SK-N-SH (cell line): ENCODE measurements around the gene MAMLD1. TPM values are rescaled to one million over a fixed set of nuclear protein-coding genes. Genes with fewer than 3 reads are reported as not detected.

Experiments used
- CTCF ChIA-PET: fragments of 300-600, 350-600 bp; formaldehyde crosslinking; extraction: SDS; loops from one replicate; lab custom pipeline; 2021; lab: Yijun Ruan, JAX
- POLR2A ChIA-PET: fragments of 350-600 bp; sonication (Branson Sonifier 250); formaldehyde crosslinking; extraction: SDS; loops from one replicate; lab custom pipeline; 2020; ENCODE audit warnings: antibody characterized with exemption, inconsistent platforms; lab: Yijun Ruan, JAX
- DNase-seq: peaks from one replicate; pipeline ENCODE4 v3.0.0; 2012
- H2AFZ ChIP-seq: fragments of 200-600 bp; sonication (generic); 2 replicates; pipeline ENCODE4 v1.8.1; 2016; ENCODE audit warnings: antibody characterized with exemption, mild to moderate bottlenecking, low read depth
- H3F3A ChIP-seq: fragments of 200-600 bp; sonication (generic); replicated peaks from 2 replicates; pipeline ENCODE3; 2016; ENCODE audit warnings: antibody characterized with exemption, mild to moderate bottlenecking; ENCODE audit not compliant: insufficient read depth
- H3K27ac ChIP-seq, 2 experiments: fragments of 200-500 bp in 1 of 2; fragments of 200-600 bp in 1 of 2; sonication (Bioruptor generic) in 1 of 2; sonication (generic), shearing (Covaris generic) in 1 of 2; 2 replicates each; pipeline versions ENCODE4 v1.5.1 to v1.6.1; 2014 to 2016; ENCODE audit warnings: low read depth in 2 of 2, inconsistent platforms in 1 of 2, low read length in 1 of 2, mild to moderate bottlenecking in 1 of 2, mixed read lengths in 1 of 2
- H3K27me3 ChIP-seq: fragments of 200-600 bp; sonication (generic), shearing (Covaris generic); 2 replicates; pipeline ENCODE4 v1.6.1; 2016; ENCODE audit warnings: mixed run types; ENCODE audit not compliant: insufficient read depth
- H3K36me3 ChIP-seq, 2 experiments: fragments of 200-500 bp in 1 of 2; fragments of 200-600 bp in 1 of 2; sonication (Bioruptor generic) in 1 of 2; sonication (generic) in 1 of 2; replicated peaks in 1 of 2; 2 replicates each; pipeline versions ENCODE3 to v1.5.1; 2014 to 2016; ENCODE audit warnings: low read length in 1 of 2, mild to moderate bottlenecking in 1 of 2; ENCODE audit not compliant: insufficient read depth in 2 of 2, control insufficient read depth in 1 of 2
- H3K4me1 ChIP-seq, 2 experiments: fragments of 200-500 bp in 1 of 2; fragments of 200-600 bp in 1 of 2; sonication (Bioruptor generic) in 1 of 2; sonication (generic), shearing (Covaris generic) in 1 of 2; 2 replicates each; pipeline versions ENCODE4 v1.5.1 to v1.6.1; 2014 to 2016; ENCODE audit warnings: low read depth in 1 of 2, low read length in 1 of 2, mixed run types in 1 of 2; ENCODE audit not compliant: insufficient read depth in 2 of 2, control insufficient read depth in 1 of 2
- H3K4me2 ChIP-seq: fragments of 200-600 bp; sonication (generic), shearing (Covaris generic); 2 replicates; pipeline ENCODE4 v1.6.1; 2017; ENCODE audit warnings: mixed run types
- H3K4me3 ChIP-seq, 2 experiments: fragments of 200-500 bp in 1 of 2; fragments of 200-600 bp in 1 of 2; sonication (Bioruptor generic) in 1 of 2; sonication (generic), shearing (Covaris generic) in 1 of 2; 2 replicates each; pipeline versions ENCODE4 v1.5.1 to v1.8.1; 2014 to 2016; ENCODE audit warnings: low read depth in 2 of 2, inconsistent platforms in 1 of 2, low read length in 1 of 2, mild to moderate bottlenecking in 1 of 2, mixed read lengths in 1 of 2, moderate library complexity in 1 of 2
- H3K79me2 ChIP-seq: fragments of 200-600 bp; sonication (generic); 2 replicates; pipeline ENCODE4 v1.8.1; 2017; ENCODE audit warnings: mild to moderate bottlenecking; ENCODE audit not compliant: insufficient read depth
- H3K9ac ChIP-seq: fragments of 200-600 bp; sonication (generic); 2 replicates; pipeline ENCODE4 v1.6.1; 2017; ENCODE audit warnings: mixed run types
- H3K9me2 ChIP-seq: fragments of 200-600 bp; sonication (generic); 2 replicates; pipeline ENCODE4 v1.6.1; 2017; ENCODE audit warnings: mixed run types
- H3K9me3 ChIP-seq: fragments of 200-600 bp; sonication (generic); 2 replicates; pipeline ENCODE4 v1.6.1; 2017; ENCODE audit warnings: mixed run types, mild to moderate bottlenecking, moderate library complexity
- H4K20me1 ChIP-seq: fragments of 200-600 bp; sonication (generic); 2 replicates; pipeline ENCODE4 v1.6.1; 2017; ENCODE audit warnings: mild to moderate bottlenecking, mixed run types; ENCODE audit not compliant: insufficient read depth
- ELF1 ChIP-seq: IDR thresholded peaks from 2 replicates; pipeline ENCODE4 v1.4.0; 2012
- FOXJ3 ChIP-seq: sonication (generic); formaldehyde crosslinking; IDR thresholded peaks from 2 replicates; pipeline ENCODE4 v1.5.1; 2020; ENCODE audit warnings: mild to moderate bottlenecking, missing genetic modification reagents
- GABPA ChIP-seq: IDR thresholded peaks from 2 replicates; pipeline ENCODE4 v1.4.0; 2012; ENCODE audit warnings: low read depth, mild to moderate bottlenecking
- MXI1 ChIP-seq: IDR thresholded peaks from 2 replicates; pipeline ENCODE4 v1.6.1; 2012; ENCODE audit warnings: mild to moderate bottlenecking, low read depth, low read length, improper control_type of control experiment
- NFIC ChIP-seq: IDR thresholded peaks from 2 replicates; pipeline ENCODE4 v1.4.0; 2012; ENCODE audit warnings: borderline replicate concordance
- PBX3 ChIP-seq: IDR thresholded peaks from 2 replicates; pipeline ENCODE4; 2012
- REST ChIP-seq: IDR thresholded peaks from 2 replicates; pipeline ENCODE4 v1.6.1; 2012; ENCODE audit warnings: mild to moderate bottlenecking, low read depth, low read length, moderate library complexity
- RFX5 ChIP-seq: IDR thresholded peaks from 2 replicates; pipeline ENCODE4 v1.6.1; 2012; ENCODE audit warnings: mild to moderate bottlenecking, improper control_type of control experiment, low read length
- TAF1 ChIP-seq: IDR thresholded peaks from 2 replicates; pipeline ENCODE4 v1.6.1; 2012; ENCODE audit warnings: low read depth, mild to moderate bottlenecking, low read length, moderate library complexity, borderline replicate concordance
- TCF12 ChIP-seq: IDR thresholded peaks from 2 replicates; pipeline ENCODE4 v1.4.0; 2012
- TEAD4 ChIP-seq: IDR thresholded peaks from 2 replicates; pipeline ENCODE4 v1.4.0; 2012; ENCODE audit warnings: mild to moderate bottlenecking, borderline replicate concordance; ENCODE audit not compliant: insufficient read depth
- USF1 ChIP-seq: IDR thresholded peaks from 2 replicates; pipeline ENCODE4 v1.4.0; 2012; ENCODE audit warnings: low read depth, borderline replicate concordance
- WGBS: methylation state at CpG from one replicate; pipeline ENCODE4 v1.1.6; 2017; ENCODE audit warnings: low lambda C conversion rate; 5-methylcytosine and 5-hydroxymethylcytosine counted together
- polyA plus RNA-seq, 3 experiments: library from polyadenylated mRNA; depleted of rRNA; stranded (reverse); fragments of >200 nt; gene quantifications; 2 replicates each; pipeline ENCODE4 v1.2.3, GENCODE V29; 2012

MAMLD1 gene
- polyA plus RNA-seq, 1 of the 3 experiments (the other 2 are of a cell fraction), result 4.4 TPM

- no peak for TF ChIP-seq USF1
- no peak for TF ChIP-seq RFX5
Observed at GRCh38 chrX:150361070-150361776, 1.9 kb upstream of the MAMLD1 start (continued).

GRCh38 chrX:150361777-150362351 is 1.3 kb upstream of the MAMLD1 start:
- H4K20me1 ChIP-seq, result no peaks in the 10 kb centered on the region

GRCh38 chrX:150363561-150364346 is 637 bp downstream of the MAMLD1 start:
- H3K36me3 ChIP-seq, result no peaks in the 10 kb centered on the region
- peak overlapping the region; percentile 87 for H3K4me2 ChIP-seq
- H3K9me2 ChIP-seq, result no peaks in the 10 kb centered on the region
- H3K9me3 ChIP-seq, result no peaks in the 10 kb centered on the region
- peak; percentile 69 for DNase-seq
- H4K20me1 ChIP-seq, result no peaks in the 10 kb centered on the region
- H3K27me3 ChIP-seq, result no peaks in the 10 kb centered on the region; the same call in 1 of the 2 replicates
- 0 out of 2 replicates have a peak overlapping the region, but pooled peaks have one; percentile 29 for H2AFZ ChIP-seq
- peak overlapping the region; percentile 68; the same call in 1 of the 2 replicates for H3K9ac ChIP-seq
- POLR2A ChIA-PET, result no interaction called here
- H3K79me2 ChIP-seq, result peaks cover 42% of the 10 kb centered on the region
- WGBS, result 24% methylated on average over 24 of the region's 67 CpGs
- peaks cover 0 to 16% of the 10 kb centered on the region in 2 experiments; a peak in 1 of 4 replicates for H3K4me1 ChIP-seq
- peaks cover 6% of the 10 kb centered on the region for H3F3A ChIP-seq
- CTCF ChIA-PET, result interaction anchor here (1.0 to 4.8 kb wide), 9 partner anchors 12 to 425 kb away, joined by 3 to 18 read pairs (median 3); partner anchors contain the start of gene EOLA2
- peak overlapping the region in 1 of 2 experiments; percentile 65; a peak in 1 of 4 replicates for H3K27ac ChIP-seq
- peak overlapping the region; percentile 58 to 68 for H3K4me3 ChIP-seq
- TF ChIP-seq TAF1 (no peak), TCF12 (no peak), GABPA (no peak), PBX3 (no peak), REST (no peak), NFIC (no peak; the same call in 1 of the 2 replicates), FOXJ3 (no peak), TEAD4 (no peak), RFX5 (no peak), MXI1 (no peak), ELF1 (no peak)

More at GRCh38 chrX:150361777-150362351, 1.3 kb upstream of the MAMLD1 start:
- WGBS, result 26% methylated on average over 11 of the region's 37 CpGs
- no peaks in the 10 kb centered on the region; the same call in 1 of the 2 replicates for H3K27me3 ChIP-seq
- H3K4me2 ChIP-seq, result peak overlapping the region; percentile 87
- H3K79me2 ChIP-seq, result peaks cover 27% of the 10 kb centered on the region
- peaks cover 6% of the 10 kb centered on the region for H3F3A ChIP-seq
- POLR2A ChIA-PET, result no interaction called here
- no peaks in the 10 kb centered on the region for H3K36me3 ChIP-seq
- H3K4me1 ChIP-seq, result peaks cover 0 to 16% of the 10 kb centered on the region in 2 experiments; a peak in 1 of 4 replicates
- no peaks in the 10 kb centered on the region for H3K9me2 ChIP-seq
- peak overlapping the region; percentile 58 to 68 for H3K4me3 ChIP-seq
- TF ChIP-seq FOXJ3, result no peak
- peak; percentile 32; the same call in 1 of the 2 replicates for TF ChIP-seq PBX3
- DNase-seq, result peak; percentile 40
- H3K27ac ChIP-seq, result peak overlapping the region in 1 of 2 experiments; percentile 65; a peak in 1 of 4 replicates
- peak overlapping the region; percentile 68; the same call in 1 of the 2 replicates for H3K9ac ChIP-seq
- no peaks in the 10 kb centered on the region for H3K9me3 ChIP-seq
- CTCF ChIA-PET, result interaction anchor here (0.7 to 2.2 kb wide), 4 partner anchors 8 to 423 kb away, joined by 3 to 5 read pairs (median 4); partner anchors contain the start of gene EOLA2
- H2AFZ ChIP-seq, result no peak overlapping the region
